SKM-1 (cell line): ENCODE measurements around the gene MRPL37.

ENCODE experiments used
- DNase-seq: peaks from one replicate; lab custom pipeline; 2025; ENCODE audit not compliant: unreplicated experiment; lab: John Stamatoyannopoulos, UW

MRPL37 gene

GRCh38 chr1:54238353-54239034 is 38.5 kb downstream of the MRPL37 start:
- DNase-seq, result peak; percentile 74

DNA sequence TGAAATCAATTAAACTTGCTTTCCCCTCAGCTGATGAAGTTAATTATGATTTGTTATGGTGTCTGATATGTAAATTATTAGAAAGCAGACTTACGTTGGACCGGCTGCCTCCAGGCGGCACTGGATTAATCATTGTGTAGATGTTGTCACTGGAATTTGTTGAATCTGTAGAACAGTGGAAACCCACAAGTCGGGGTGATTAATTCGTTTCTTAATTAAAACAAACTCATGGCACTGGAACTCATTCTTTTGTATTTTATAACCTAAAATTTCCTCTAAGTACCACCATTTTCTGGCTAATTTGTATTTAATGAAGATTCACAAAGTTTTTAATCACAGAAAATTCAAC is 39.0 kb downstream of the MRPL37 start:
- no peak for DNase-seq

DNA sequence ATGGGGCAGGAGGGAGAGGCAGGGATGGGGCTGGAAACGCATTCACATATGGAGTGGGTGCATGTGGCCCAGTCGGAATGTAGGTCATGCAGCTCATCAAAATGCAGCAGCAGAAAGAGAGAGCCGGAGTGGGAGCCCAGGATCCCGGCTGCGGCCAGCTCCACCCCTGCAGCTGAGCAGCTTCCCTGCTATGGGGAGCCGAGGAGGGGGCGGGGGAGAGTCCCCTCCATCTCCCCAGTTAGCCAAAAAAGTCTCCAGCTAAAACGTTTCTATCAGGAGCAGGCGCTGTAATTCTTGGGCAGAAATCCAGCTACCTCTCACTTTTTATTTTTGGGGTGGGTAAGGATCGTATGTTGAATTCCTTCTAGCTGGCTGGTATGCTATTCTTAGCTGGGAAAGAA is 39.7 kb downstream of the MRPL37 start:
- DNase-seq, result no peak

- DNase-seq, result no peak
Observed at GRCh38 chr1:54240741-54241335, 40.9 kb downstream of the MRPL37 start.

DNA sequence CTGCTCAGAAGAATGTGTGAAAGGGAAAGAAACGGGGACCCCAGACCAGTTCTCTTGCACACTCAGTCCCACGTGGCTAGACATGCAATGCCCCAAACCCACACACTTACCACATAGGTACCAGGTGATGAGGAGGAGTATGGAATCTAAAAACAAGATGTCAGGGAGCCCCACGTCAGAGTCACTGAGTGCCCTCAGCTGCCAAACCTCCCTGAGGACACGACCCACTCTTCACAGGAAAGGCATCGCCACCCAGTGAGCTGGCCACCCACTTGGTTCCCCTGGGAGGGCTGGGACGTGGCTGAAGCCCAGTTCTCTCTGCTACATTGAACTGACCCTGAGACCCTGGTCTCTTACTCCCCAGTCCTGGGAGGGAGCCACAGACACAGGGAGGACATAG is 41.4 kb downstream of the MRPL37 start:
- DNase-seq, result no peak

- DNase-seq, result no peak
Observed at GRCh38 chr1:54243022-54243421, 43.1 kb downstream of the MRPL37 start.

- no peak for DNase-seq
Observed at GRCh38 chr1:54244655-54245054, 44.7 kb downstream of the MRPL37 start.

DNA sequence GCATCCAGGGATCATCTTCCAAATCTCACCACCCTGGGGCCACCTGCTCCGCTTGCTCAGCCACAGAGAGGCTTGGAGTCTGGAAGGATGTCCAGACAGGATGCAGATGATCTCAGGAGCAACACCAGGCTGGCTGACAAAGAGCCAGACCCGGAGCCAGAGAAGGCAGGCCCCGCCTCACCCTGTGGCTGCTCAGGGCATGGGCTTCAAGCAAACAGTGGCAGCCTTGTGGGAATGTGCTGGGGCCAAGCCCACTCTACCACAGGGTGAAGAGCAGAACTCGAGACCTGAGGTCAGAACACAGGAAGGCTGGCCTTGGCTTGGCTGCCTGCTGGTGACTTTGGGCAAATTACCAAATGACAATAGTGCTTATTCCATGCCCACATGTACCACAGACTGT is 45.5 kb downstream of the MRPL37 start:
- DNase-seq, result no peak

DNA sequence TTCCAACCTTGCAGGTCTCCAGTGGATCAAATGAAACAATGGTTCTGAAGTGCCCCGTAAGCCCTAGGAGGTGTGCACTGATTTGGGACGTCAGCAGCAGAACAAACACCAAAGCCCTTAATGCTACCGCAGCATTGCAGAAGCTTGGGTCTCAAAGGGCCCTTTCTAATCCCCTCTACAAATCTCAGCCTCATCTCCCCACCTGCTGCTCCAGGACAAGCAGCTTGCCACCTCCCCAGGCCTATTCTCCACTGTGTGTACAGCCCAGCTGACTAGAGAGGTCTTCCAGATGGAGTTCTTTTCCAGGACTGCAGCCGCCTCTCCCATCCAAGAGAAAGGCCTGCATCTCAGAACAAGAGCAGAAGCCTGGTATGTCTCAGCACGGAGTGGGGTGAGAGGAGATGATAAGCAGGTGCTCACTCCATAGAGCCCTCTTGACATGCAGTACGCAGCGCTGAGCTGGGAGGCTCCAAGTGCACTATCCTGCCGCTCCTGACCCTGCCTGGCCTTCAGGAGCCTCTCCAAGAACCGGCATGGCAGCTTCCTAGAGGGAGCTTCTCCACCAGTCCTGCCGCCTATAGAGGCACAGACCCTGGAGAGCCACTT is 46.3 kb downstream of the MRPL37 start:
- no peak for DNase-seq

DNA sequence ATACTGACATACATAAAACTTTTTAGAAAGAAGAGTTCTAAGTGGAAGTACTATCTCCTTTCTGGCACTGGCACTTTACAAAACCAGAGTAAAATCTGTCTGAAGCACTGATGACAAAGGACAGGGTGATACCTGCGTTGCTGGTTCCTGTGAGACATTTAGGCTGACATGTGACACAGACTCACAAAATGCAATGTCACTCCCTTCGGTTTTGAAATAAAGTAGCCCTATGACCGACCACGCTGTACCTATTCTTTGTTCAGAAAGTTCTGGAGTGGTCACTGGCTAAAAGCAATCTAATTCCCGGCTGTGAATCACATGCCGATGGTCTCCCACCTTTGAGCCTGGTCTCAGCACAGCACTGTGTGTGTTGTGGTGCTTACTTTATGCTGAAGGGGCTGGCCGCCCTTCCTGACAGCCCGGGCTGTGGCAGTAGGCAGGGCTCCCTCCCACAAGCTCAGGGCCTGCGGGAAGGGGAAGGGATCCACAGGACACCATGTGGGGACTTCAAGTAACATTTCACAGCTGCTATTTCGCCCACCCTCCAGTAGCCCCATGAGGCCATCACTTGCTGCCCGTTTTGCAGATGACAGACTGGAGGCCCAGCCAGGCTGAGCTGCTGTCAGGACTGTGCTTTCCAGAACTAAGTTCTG is 48.0 kb downstream of the MRPL37 start:
- DNase-seq, result no peak

DNA sequence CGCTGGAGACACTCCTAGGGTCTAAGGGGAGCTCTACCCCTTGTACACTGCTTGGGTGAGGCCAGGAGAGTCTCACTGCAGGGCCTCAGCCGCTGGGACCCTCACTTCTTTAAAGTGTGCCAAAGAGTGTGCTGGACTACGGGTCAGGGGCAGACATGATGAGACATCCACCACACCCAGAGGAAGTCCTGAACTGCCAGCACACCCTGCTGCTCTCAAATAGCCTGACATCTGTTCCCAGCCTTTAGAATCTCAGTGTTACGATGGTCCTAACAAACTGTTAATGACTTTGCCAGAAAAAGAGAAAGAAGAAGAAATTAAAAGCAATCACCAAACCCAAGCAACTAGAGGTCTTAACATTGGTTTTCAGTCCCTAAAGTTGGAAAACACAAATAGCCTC is 49.0 kb downstream of the MRPL37 start:
- no peak for DNase-seq

DNA sequence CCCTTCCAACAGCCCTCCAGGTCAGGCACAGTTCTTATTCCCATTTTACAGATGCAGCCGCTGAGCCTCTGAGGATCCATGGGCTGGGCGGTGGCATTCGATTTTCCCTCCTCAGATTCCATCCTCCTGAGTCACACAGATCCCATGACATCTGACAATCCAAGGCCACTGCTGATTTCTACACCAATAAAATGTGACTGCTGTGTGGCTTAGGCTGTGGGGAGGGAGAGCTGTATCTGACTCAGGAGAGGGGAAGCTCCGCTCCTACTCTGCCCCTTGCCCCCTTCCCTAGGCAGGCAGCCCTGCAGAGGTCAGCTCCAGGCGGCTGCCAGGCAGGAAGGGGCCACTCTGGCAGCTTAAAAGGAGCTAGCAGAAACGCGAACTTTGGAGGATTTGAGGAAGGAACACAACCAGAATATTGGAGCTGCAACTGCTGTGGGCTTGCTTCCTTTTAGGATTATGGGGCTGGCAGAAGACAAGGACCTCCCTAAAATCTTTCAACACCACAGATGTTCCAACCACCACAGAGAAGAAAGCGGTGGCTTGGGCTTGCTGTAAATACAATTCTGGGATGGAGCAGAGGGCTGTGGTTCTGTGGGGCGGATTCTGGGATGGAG is 50.0 kb downstream of the MRPL37 start:
- DNase-seq, result no peak

DNA sequence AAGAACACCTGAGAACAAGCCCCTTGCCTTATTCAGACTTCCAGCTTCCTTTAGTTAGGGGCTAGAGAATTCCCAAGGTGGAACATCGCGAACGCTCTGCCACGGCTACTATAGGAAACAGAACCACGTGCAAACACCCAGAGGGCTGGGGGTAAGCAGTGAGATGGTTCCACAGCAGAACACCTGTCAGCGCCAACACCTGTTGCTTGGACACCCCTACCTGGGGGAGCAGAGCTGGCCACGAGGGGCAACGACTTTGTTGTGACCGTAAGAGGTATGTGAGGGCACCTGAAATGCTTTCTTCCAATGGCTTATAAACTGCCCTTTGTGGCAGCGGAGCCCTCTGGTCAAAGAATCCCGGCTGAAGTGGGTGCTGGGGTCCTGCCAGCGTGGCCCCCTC is 50.7 kb downstream of the MRPL37 start:
- no peak for DNase-seq

DNA sequence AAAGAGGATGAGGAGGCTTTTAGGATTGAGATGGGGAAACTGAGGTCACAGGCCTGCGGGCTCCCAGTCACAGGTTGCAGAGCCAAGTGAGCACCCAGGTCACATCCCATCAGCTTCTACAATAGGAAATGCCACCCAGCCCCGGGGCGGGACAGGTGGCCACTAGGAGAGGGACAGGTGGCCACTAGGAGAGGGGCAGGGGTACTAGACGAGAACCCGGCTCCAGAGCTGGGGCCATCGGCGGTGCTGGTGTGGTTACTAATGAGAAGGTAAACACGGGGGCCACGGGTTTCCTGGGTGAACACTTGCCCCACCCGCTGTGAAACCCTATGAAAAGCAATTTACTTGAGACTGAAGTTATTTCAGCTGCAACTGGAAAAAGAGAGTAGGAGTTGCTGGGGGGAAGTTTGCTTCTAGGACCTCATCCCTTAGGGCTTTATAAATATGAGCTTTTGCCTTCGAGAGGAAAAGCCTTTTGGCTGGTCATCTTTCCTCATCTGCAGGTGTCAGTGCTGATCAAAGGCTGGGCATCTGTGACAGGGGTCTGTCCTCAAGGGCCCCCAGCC is 52.5 kb downstream of the MRPL37 start:
- no peak for DNase-seq

GRCh38 chr1:54253480-54253879 is 53.5 kb downstream of the MRPL37 start:
- no peak for DNase-seq

DNA sequence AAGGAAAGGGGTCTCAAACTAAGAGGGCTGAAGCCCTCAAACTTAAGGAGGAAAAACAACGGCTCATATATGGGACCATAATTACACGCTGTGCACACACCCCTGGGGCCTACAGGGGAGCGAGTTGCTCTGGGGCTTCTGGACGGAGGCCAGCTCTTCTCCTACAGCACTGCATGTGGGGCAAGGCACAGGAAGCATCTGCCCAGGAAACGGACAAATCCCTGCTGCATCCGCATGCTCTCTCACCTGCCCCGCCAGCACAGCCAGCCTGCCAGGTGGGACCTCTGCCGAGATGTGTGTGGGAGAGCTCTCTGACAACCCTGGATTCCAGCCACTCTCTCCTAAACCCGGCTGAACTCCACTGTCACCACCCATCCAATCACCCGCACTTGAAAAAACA is 54.1 kb downstream of the MRPL37 start:
- DNase-seq, result no peak

DNA sequence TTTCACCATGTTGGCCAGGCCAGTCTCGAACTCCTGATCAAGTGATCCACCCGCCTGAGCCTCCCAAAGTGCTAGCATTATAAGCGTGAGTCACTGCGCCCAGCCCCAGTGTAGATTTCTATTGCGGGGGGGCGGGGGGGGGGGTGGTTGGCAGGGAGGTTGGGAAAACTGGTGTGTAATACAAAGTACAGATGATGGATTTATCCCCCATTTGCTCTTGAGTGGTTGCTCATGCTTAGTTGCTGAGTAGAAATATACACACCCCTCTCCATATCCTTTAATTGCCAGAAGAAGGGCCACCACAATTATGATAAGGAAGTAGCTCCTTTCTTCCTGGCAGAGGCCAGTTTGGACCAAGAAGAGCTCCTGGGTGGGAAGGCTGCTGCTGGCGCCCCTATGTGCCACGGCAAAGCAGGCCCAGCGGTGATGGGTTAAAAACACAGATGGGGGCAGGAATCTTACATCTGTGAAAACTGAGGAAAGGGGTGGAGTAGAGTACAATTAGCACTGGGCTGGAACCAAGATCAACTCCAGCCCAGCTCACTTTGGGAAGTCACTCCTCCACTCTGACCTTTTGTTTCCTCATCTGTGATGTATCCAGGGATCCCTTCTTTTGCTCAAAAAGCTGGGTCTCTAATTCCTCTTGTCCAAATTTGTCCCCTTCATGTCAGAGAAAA is 55.2 kb downstream of the MRPL37 start:
- no peak for DNase-seq

DNA sequence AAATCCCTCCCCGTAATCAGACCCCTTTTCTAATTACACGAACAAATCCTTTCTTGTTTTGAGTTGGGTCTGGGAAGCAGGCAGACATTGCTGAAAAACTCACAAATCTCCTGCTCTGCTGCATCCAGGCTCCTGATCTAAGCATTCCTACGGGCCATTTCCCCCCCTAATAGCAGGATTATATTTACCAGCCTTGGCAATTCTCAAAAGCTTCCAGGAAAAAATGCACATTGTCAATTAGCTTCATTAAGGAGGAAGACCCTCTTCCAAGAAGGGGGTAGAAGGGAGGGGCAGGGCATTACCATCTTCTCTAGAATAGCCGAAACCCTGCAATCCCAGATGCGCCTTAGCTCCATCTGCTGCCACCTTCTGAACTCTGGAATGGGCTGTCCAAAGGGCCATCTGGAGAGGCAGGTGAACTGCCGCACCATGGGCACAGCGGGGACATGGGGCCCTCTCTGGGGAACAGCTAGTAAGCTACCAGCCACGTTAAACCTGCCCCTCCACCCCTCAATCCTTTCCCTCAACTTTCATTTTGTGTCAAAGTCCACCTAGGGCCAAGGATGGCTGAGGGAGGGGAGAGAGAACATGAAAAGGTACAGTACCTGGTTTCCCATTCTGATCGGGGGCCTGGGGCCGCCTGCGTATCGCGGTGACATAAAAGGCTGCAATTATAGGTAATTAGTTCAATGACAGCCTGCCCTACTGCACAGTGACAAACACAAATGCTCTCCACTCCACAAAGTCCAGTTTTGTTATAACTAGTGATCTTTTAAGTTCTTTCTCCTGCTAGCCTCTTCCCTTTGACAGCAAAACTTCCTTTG is 56.8 kb downstream of the MRPL37 start:
- DNase-seq, result no peak

DNA sequence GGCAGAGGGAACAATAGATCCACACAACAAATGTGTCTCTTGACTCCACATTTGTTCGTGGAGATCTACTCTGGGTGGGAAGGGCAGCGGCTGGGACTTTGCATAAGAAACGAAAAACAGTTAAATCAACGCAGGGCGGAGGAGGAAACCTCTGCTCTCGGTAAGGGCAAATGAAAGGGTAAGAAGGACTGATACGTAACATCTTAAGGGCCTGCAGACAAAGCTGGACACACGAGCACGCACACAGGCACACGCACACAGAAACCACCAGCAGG is 57.3 kb downstream of the MRPL37 start:
- DNase-seq, result no peak

- DNase-seq, result no peak
Observed at GRCh38 chr1:54257876-54258275, 57.9 kb downstream of the MRPL37 start.
